ENCODE data around the gene CDC14A. TPM values are rescaled to one million over a fixed set of nuclear protein-coding genes. Genes with fewer than 3 reads are reported as not detected.

Gene CDC14A
- total RNA-seq, 1 donor from 2014 or later: 21.4 TPM

- Mint-ChIP-seq H3K9me3 (peaks cover 5% of the 10 kb centered on the region), H3K4me1 (no peaks in the 10 kb centered on the region), H3K4me3 (no peak overlapping the region), H3K36me3 (peaks cover 19% of the 10 kb centered on the region), H3K27ac (no peak overlapping the region), H3K27me3 (ENCODE audit: low read depth) (no peaks in the 10 kb centered on the region)
- no peak for TF ChIP-seq CTCF (IDR thresholded peaks at IDR 0.05; ENCODE audit: unreplicated experiment)
- no peak for DNase-seq (ENCODE audit: low spot score in 2 of 2, unreplicated experiment in 2 of 2)
Measured at GRCh38 chr1:100482748-100483147, 130.4 kb downstream of the CDC14A start.

GRCh38 chr1:100483230-100483629, 130.9 kb downstream of the CDC14A start:
- Mint-ChIP-seq H3K27ac (no peak overlapping the region), H3K9me3 (peaks cover 5% of the 10 kb centered on the region), H3K4me1 (no peaks in the 10 kb centered on the region)

GRCh38 chr1:100485855-100486258, 133.6 kb downstream of the CDC14A start:
- H3K27me3 Mint-ChIP-seq (ENCODE audit: low read depth): no peaks in the 10 kb centered on the region
- H3K4me3 Mint-ChIP-seq: no peak overlapping the region
- DNase-seq (ENCODE audit: low spot score in 2 of 2, unreplicated experiment in 2 of 2): no peak
- no peak overlapping the region for H3K27ac Mint-ChIP-seq
- no peaks in the 10 kb centered on the region for H3K4me1 Mint-ChIP-seq
- H3K9me3 Mint-ChIP-seq: peaks cover 5% of the 10 kb centered on the region
- TF ChIP-seq CTCF (IDR thresholded peaks at IDR 0.05; ENCODE audit: unreplicated experiment): no peak
- peaks cover 18% of the 10 kb centered on the region for H3K36me3 Mint-ChIP-seq

More at GRCh38 chr1:100483230-100483629, 130.9 kb downstream of the CDC14A start:
- no peak for TF ChIP-seq CTCF (IDR thresholded peaks at IDR 0.05; ENCODE audit: unreplicated experiment)
- no peak for DNase-seq (ENCODE audit: low spot score in 2 of 2, unreplicated experiment in 2 of 2)
- H3K36me3 Mint-ChIP-seq: peaks cover 19% of the 10 kb centered on the region
- H3K27me3 Mint-ChIP-seq (ENCODE audit: low read depth): no peaks in the 10 kb centered on the region
- no peak overlapping the region for H3K4me3 Mint-ChIP-seq

- Mint-ChIP-seq H3K27me3 (ENCODE audit: low read depth) (no peaks in the 10 kb centered on the region), H3K27ac (no peak overlapping the region), H3K4me1 (no peaks in the 10 kb centered on the region), H3K4me3 (no peak overlapping the region), H3K9me3 (peaks cover 7% of the 10 kb centered on the region), H3K36me3 (peaks cover 41% of the 10 kb centered on the region)
- no peak for DNase-seq (ENCODE audit: low spot score in 2 of 2, unreplicated experiment in 2 of 2)
- TF ChIP-seq CTCF (IDR thresholded peaks at IDR 0.05; ENCODE audit: unreplicated experiment): no peak
Measured at GRCh38 chr1:100494393-100495084, 142.2 kb downstream of the CDC14A start.

- Mint-ChIP-seq H3K9me3 (peaks cover 7% of the 10 kb centered on the region), H3K4me3 (no peak overlapping the region)
Measured at GRCh38 chr1:100496896-100497295, 144.6 kb downstream of the CDC14A start.

More at GRCh38 chr1:100496896-100497295, 144.6 kb downstream of the CDC14A start:
- no peak for DNase-seq (ENCODE audit: low spot score in 2 of 2, unreplicated experiment in 2 of 2)
- TF ChIP-seq CTCF (IDR thresholded peaks at IDR 0.05; ENCODE audit: unreplicated experiment): no peak
- Mint-ChIP-seq H3K36me3 (peaks cover 45% of the 10 kb centered on the region), H3K27ac (no peak overlapping the region), H3K27me3 (ENCODE audit: low read depth) (no peaks in the 10 kb centered on the region), H3K4me1 (no peaks in the 10 kb centered on the region)

Data from mesothelial cell of epicardium (in vitro differentiated cells).